Stomach smooth muscle (tissue), 2 donors: ENCODE data around the gene DMAP1.
A peak's percentile ranks its signal among the peaks of the same experiment; 100 is the strongest.

Experiments
- H3K27ac ChIP-seq: one replicate; pipeline ENCODE4 v1.7.0; 2013; ENCODE audit warnings: mild to moderate bottlenecking, low read length, inconsistent platforms
- H3K27me3 ChIP-seq, 2 donors: one replicate each; pipeline ENCODE4 v1.7.0; 2013; ENCODE audit warnings: low read length in 2 of 2; ENCODE audit not compliant: insufficient read depth in 2 of 2, control insufficient read depth in 1 of 2
- H3K36me3 ChIP-seq, 2 donors: one replicate each; pipeline ENCODE4 v1.7.0; 2013; ENCODE audit warnings: low read length in 2 of 2; ENCODE audit not compliant: control insufficient read depth in 2 of 2, insufficient read depth in 2 of 2
- H3K4me1 ChIP-seq: one replicate; pipeline ENCODE4 v1.7.0; 2013; ENCODE audit warnings: low read length; ENCODE audit not compliant: control insufficient read depth, insufficient read depth
- H3K4me3 ChIP-seq, 2 donors: one replicate each; pipeline ENCODE4 v1.7.0; 2013; ENCODE audit warnings: low read length in 2 of 2
- H3K9ac ChIP-seq, 2 donors: one replicate each; pipeline ENCODE4 v1.7.0; 2013; ENCODE audit warnings: low read length in 2 of 2, mild to moderate bottlenecking in 1 of 2
- H3K9me3 ChIP-seq, 2 donors: one replicate each; pipeline ENCODE4 v1.7.0; 2013; ENCODE audit warnings: low read length in 2 of 2; ENCODE audit not compliant: control insufficient read depth in 2 of 2
- donor health status: healthy.
- donor health status: Pancreatic carcinoma.

The DMAP1 gene

GRCh38 chr1:44218503-44219300, 5.4 kb downstream of the DMAP1 start:
- Histone ChIP-seq H3K4me3 (no peak overlapping the region), H3K9ac (no peak overlapping the region), H3K9me3 (no peaks in the 10 kb centered on the region), H3K36me3 (peaks cover 36 to 53% of the 10 kb centered on the region in 2 donors), H3K27me3 (no peaks in the 10 kb centered on the region), H3K4me1 (peaks cover 13% of the 10 kb centered on the region), H3K27ac (no peak overlapping the region)

DNA sequence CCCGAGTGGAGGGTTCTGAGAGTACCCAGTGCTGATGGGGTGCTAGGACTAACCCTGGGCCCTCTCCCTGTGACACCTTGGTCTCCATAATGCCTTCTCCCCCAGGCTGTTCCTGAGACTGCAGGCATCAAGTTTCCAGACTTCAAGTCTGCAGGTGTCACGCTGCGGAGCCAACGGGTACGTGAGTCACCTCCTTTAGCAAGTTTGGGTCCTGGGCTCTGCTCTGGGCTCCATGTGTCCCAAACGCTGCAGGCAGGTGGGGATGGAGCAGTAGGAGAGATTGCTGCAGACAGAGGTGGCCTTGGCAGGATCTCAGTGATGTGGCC, 6.0 kb downstream of the DMAP1 start:
- Histone ChIP-seq H3K4me1 (peaks cover 8% of the 10 kb centered on the region), H3K27me3 (no peaks in the 10 kb centered on the region), H3K4me3 (no peak overlapping the region), H3K9ac (no peak overlapping the region), H3K36me3 (peaks cover 36 to 53% of the 10 kb centered on the region in 2 donors), H3K27ac (no peak overlapping the region), H3K9me3 (no peaks in the 10 kb centered on the region)

DNA sequence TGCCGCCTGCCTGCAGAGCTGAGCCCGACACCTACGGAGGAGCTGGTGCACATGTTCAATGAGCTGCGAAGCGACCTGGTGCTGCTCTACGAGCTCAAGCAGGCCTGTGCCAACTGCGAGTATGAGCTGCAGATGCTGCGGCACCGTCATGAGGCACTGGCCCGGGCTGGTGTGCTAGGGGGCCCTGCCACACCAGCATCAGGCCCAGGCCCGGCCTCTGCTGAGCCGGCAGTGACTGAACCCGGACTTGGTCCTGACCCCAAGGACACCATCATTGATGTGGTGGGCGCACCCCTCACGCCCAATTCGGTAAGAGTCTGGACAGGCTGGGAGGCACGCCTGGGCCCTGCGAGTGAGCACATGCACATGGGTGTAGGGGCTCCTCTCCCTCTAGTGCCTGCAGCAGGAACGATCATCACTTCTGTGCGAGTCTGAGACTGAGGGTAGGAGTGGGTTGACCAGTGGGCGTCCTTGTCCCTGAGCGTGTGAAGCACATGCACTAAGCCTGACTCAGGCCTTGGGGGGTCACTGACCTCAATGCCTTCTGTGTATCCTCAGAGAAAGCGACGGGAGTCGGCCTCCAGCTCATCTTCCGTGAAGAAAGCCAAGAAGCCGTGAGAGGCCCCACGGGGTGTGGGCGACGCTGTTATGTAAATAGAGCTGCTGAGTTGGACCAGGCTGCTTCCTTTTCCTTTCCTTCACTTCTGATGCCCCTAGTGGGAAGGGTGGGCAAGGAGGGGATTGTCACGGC, 6.9 kb downstream of the DMAP1 start:
- no peak overlapping the region for H3K27ac ChIP-seq
- H3K36me3 ChIP-seq, result peaks cover 36 to 46% of the 10 kb centered on the region in 2 donors
- H3K9ac ChIP-seq, result no peak overlapping the region
- H3K27me3 ChIP-seq, result no peaks in the 10 kb centered on the region
- no peak overlapping the region for H3K4me3 ChIP-seq
- no peaks in the 10 kb centered on the region for H3K4me1 ChIP-seq
- no peaks in the 10 kb centered on the region for H3K9me3 ChIP-seq

GRCh38 chr1:44220755-44221154, 7.5 kb downstream of the DMAP1 start:
- no peaks in the 10 kb centered on the region for H3K9me3 ChIP-seq
- H3K4me3 ChIP-seq, result no peak overlapping the region
- peaks cover 36 to 41% of the 10 kb centered on the region in 2 donors for H3K36me3 ChIP-seq
- no peak overlapping the region for H3K27ac ChIP-seq
- no peaks in the 10 kb centered on the region for H3K4me1 ChIP-seq
- H3K9ac ChIP-seq, result no peak overlapping the region
- no peaks in the 10 kb centered on the region for H3K27me3 ChIP-seq

DNA sequence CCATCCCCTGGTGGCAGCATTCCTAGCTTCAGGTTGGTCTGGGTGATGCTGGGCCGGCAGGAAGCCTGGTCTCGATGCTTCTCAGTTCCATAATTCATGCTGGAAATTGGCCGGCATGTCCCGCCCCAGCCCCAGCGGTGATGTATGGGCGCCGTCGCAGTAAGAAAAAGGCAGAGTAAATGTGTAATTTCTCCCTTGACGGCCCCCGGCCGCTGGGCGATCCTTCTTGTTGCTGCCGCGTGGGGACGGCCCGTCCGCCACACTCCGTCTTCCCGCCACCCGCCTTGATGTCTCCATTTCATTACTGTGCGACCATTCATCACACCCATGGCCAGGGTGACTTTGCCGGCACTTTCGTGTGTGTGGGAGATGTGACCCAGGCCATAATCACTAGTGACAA, 8.5 kb downstream of the DMAP1 start:
- H3K27me3 ChIP-seq, result no peaks in the 10 kb centered on the region
- H3K4me1 ChIP-seq, result no peaks in the 10 kb centered on the region
- H3K27ac ChIP-seq, result no peak overlapping the region
- H3K4me3 ChIP-seq, result no peak overlapping the region
- H3K9me3 ChIP-seq, result no peaks in the 10 kb centered on the region
- peaks cover 36 to 40% of the 10 kb centered on the region in 2 donors for H3K36me3 ChIP-seq
- no peak overlapping the region for H3K9ac ChIP-seq

DNA sequence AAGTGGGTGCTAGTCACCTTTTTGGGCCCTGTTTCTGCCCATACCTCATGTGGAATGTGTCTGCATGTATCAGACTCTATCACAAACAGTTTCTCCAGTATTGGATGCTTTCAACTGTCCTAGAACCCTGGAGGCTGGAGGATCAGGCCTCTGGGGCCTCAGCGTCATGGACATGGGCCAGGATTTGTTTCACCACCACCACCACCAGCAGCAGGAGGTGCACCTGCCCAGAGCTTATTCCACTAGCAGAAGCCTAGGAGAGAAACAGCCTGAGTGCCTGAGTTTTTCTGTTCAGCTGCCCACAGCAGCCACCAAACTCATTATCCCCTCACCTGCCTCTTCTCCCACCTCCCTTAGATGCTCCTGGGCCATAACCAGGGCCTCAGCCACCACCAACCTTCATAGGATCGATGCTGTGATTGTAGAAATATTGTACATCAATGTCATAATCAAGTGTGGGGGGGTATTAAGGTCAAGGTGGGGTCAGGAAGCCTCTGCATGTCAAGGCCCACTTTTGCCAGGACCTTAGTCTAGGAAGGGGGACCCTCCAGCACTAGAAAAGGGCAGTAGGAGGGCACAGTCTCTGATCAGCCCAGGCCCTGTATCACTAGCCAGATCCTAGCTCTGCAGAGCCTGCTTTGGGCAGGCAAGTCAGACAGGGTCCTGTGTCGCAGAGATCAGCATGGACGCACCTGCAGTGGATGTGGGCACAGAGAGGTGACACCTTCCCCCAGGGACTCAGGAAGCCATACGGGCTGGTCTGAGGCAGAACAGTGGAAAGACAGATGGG, 9.3 kb downstream of the DMAP1 start:
- H3K36me3 ChIP-seq, result peaks cover 36 to 40% of the 10 kb centered on the region in 2 donors
- no peak overlapping the region for H3K9ac ChIP-seq
- no peak overlapping the region for H3K4me3 ChIP-seq
- H3K27me3 ChIP-seq, result no peaks in the 10 kb centered on the region
- no peaks in the 10 kb centered on the region for H3K9me3 ChIP-seq
- no peaks in the 10 kb centered on the region for H3K4me1 ChIP-seq
- H3K27ac ChIP-seq, result no peak overlapping the region

DNA sequence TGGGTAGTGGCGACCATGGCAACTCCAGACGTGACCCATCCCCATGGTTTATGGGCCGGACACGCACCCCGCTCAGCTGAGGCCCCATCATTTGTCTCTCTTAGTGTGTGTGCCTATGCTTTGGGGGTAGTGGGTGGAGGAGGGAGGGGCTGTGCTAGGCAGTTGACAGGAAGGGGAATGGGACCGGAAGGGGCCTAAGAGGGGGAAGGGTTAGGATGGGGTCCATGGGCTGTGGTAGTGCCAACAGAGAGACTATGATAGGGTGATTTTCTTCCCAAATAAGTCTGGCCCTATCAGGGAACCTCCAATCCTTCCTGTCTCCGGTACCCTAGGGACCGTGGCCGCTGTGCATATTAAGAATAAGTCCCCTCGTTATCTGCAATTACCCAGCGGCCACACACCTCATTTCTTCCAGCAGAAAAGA, 9.9 kb downstream of the DMAP1 start:
- Histone ChIP-seq H3K9me3 (no peaks in the 10 kb centered on the region), H3K4me1 (no peaks in the 10 kb centered on the region), H3K27me3 (no peaks in the 10 kb centered on the region), H3K9ac (no peak overlapping the region), H3K4me3 (no peak overlapping the region), H3K27ac (no peak overlapping the region), H3K36me3 (peaks cover 35 to 36% of the 10 kb centered on the region in 2 donors)

DNA sequence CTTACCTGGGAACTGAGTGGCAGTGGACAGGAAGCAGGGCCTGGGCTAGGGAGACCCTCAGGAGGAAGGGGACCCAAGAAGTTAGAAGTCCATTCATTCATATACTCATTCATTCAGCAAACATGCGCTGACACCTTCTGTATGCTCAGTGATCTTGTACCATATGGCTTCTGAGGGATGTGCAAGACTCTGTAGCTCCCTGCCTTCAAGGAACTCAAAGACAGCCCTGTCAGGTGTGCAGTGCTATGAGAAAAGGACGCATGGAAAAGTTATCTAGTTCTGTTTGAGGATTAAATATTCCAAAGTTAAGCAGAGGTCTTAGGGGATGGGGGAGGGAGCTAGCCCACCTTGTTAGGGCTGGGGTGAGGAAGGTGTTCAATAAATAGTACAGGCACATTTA, 12.5 kb downstream of the DMAP1 start:
- H3K9me3 ChIP-seq, result no peaks in the 10 kb centered on the region
- H3K27ac ChIP-seq, result peak overlapping the region; percentile 2
- no peak overlapping the region for H3K4me3 ChIP-seq
- H3K9ac ChIP-seq, result no peak overlapping the region
- H3K36me3 ChIP-seq, result peaks cover 10 to 11% of the 10 kb centered on the region in 2 donors
- no peaks in the 10 kb centered on the region for H3K27me3 ChIP-seq
- no peaks in the 10 kb centered on the region for H3K4me1 ChIP-seq

DNA sequence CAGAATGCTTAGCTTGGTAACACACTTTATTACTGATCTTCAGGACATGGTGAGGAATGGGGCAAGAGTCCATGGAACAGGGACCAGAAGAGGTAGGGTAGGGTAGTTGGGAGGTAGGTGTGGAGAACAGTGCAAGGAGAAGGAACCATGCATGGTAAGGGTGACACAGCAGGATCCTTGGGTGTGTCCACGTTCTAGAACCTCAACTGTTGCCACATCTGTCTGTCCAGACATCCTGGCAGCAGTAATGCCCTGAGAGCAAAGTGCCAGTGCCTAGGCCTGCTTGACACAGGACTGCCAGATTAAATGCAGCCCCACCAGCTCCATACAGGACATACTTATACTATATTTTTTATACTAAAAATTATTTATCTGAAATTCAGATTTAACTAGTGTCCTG, 13.9 kb downstream of the DMAP1 start:
- Histone ChIP-seq H3K9ac (no peak overlapping the region), H3K4me3 (no peak overlapping the region), H3K4me1 (no peaks in the 10 kb centered on the region), H3K9me3 (no peaks in the 10 kb centered on the region), H3K36me3 (peaks cover 7 to 10% of the 10 kb centered on the region in 2 donors), H3K27me3 (no peaks in the 10 kb centered on the region), H3K27ac (no peak overlapping the region)

DNA sequence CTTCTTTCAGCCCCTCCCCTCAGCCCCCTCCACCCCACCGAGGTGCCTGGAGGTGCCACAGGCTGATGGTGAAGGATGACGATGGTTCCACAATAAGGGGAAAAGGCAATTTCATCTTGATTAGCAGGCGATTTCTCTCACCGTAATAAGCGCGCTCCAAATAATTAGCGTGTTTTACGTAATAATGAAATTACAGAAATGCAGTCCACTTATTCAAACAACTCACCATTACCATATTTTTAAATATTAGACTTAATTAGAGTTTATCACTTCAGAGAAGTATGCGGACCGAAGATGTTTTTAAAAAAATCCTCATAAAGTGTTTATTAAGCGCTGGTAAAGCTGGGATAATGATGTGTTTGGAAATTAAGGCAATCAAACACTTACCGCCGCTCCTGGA, 14.9 kb downstream of the DMAP1 start:
- H3K9ac ChIP-seq, result no peak overlapping the region
- no peak overlapping the region for H3K4me3 ChIP-seq
- no peak overlapping the region for H3K27ac ChIP-seq
- no peaks in the 10 kb centered on the region for H3K9me3 ChIP-seq
- H3K36me3 ChIP-seq, result peaks cover 7 to 11% of the 10 kb centered on the region in 2 donors
- no peaks in the 10 kb centered on the region for H3K4me1 ChIP-seq
- no peaks in the 10 kb centered on the region for H3K27me3 ChIP-seq
